SK-N-SH (cell line): ENCODE results near the gene MAMLD1. TPM values are rescaled to one million over a fixed set of nuclear protein-coding genes. Genes with fewer than 3 reads are reported as not detected.

Experiments used
- CTCF ChIA-PET: fragments of 300-600, 350-600 bp; formaldehyde crosslinking; extraction: SDS; loops from one replicate; lab custom pipeline; 2021; lab: Yijun Ruan, JAX
- POLR2A ChIA-PET: fragments of 350-600 bp; sonication (Branson Sonifier 250); formaldehyde crosslinking; extraction: SDS; loops from one replicate; lab custom pipeline; 2020; ENCODE audit warnings: antibody characterized with exemption, inconsistent platforms; lab: Yijun Ruan, JAX
- DNase-seq: peaks from one replicate; pipeline ENCODE4 v3.0.0; 2012
- H2AFZ ChIP-seq: fragments of 200-600 bp; sonication (generic); 2 replicates; pipeline ENCODE4 v1.8.1; 2016; ENCODE audit warnings: antibody characterized with exemption, mild to moderate bottlenecking, low read depth
- H3F3A ChIP-seq: fragments of 200-600 bp; sonication (generic); replicated peaks from 2 replicates; pipeline ENCODE3; 2016; ENCODE audit warnings: antibody characterized with exemption, mild to moderate bottlenecking; ENCODE audit not compliant: insufficient read depth
- H3K27ac ChIP-seq, 2 experiments: fragments of 200-500 bp in 1 of 2; fragments of 200-600 bp in 1 of 2; sonication (Bioruptor generic) in 1 of 2; sonication (generic), shearing (Covaris generic) in 1 of 2; 2 replicates each; pipeline versions ENCODE4 v1.5.1 to v1.6.1; 2014 to 2016; ENCODE audit warnings: low read depth in 2 of 2, inconsistent platforms in 1 of 2, low read length in 1 of 2, mild to moderate bottlenecking in 1 of 2, mixed read lengths in 1 of 2
- H3K27me3 ChIP-seq: fragments of 200-600 bp; sonication (generic), shearing (Covaris generic); 2 replicates; pipeline ENCODE4 v1.6.1; 2016; ENCODE audit warnings: mixed run types; ENCODE audit not compliant: insufficient read depth
- H3K36me3 ChIP-seq, 2 experiments: fragments of 200-500 bp in 1 of 2; fragments of 200-600 bp in 1 of 2; sonication (Bioruptor generic) in 1 of 2; sonication (generic) in 1 of 2; replicated peaks in 1 of 2; 2 replicates each; pipeline versions ENCODE3 to v1.5.1; 2014 to 2016; ENCODE audit warnings: low read length in 1 of 2, mild to moderate bottlenecking in 1 of 2; ENCODE audit not compliant: insufficient read depth in 2 of 2, control insufficient read depth in 1 of 2
- H3K4me1 ChIP-seq, 2 experiments: fragments of 200-500 bp in 1 of 2; fragments of 200-600 bp in 1 of 2; sonication (Bioruptor generic) in 1 of 2; sonication (generic), shearing (Covaris generic) in 1 of 2; 2 replicates each; pipeline versions ENCODE4 v1.5.1 to v1.6.1; 2014 to 2016; ENCODE audit warnings: low read depth in 1 of 2, low read length in 1 of 2, mixed run types in 1 of 2; ENCODE audit not compliant: insufficient read depth in 2 of 2, control insufficient read depth in 1 of 2
- H3K4me2 ChIP-seq: fragments of 200-600 bp; sonication (generic), shearing (Covaris generic); 2 replicates; pipeline ENCODE4 v1.6.1; 2017; ENCODE audit warnings: mixed run types
- H3K4me3 ChIP-seq, 2 experiments: fragments of 200-500 bp in 1 of 2; fragments of 200-600 bp in 1 of 2; sonication (Bioruptor generic) in 1 of 2; sonication (generic), shearing (Covaris generic) in 1 of 2; 2 replicates each; pipeline versions ENCODE4 v1.5.1 to v1.8.1; 2014 to 2016; ENCODE audit warnings: low read depth in 2 of 2, inconsistent platforms in 1 of 2, low read length in 1 of 2, mild to moderate bottlenecking in 1 of 2, mixed read lengths in 1 of 2, moderate library complexity in 1 of 2
- H3K79me2 ChIP-seq: fragments of 200-600 bp; sonication (generic); 2 replicates; pipeline ENCODE4 v1.8.1; 2017; ENCODE audit warnings: mild to moderate bottlenecking; ENCODE audit not compliant: insufficient read depth
- H3K9ac ChIP-seq: fragments of 200-600 bp; sonication (generic); 2 replicates; pipeline ENCODE4 v1.6.1; 2017; ENCODE audit warnings: mixed run types
- H3K9me2 ChIP-seq: fragments of 200-600 bp; sonication (generic); 2 replicates; pipeline ENCODE4 v1.6.1; 2017; ENCODE audit warnings: mixed run types
- H3K9me3 ChIP-seq: fragments of 200-600 bp; sonication (generic); 2 replicates; pipeline ENCODE4 v1.6.1; 2017; ENCODE audit warnings: mixed run types, mild to moderate bottlenecking, moderate library complexity
- H4K20me1 ChIP-seq: fragments of 200-600 bp; sonication (generic); 2 replicates; pipeline ENCODE4 v1.6.1; 2017; ENCODE audit warnings: mild to moderate bottlenecking, mixed run types; ENCODE audit not compliant: insufficient read depth
- CHD2 ChIP-seq: fragments of 150-350 bp; IDR thresholded peaks from 2 replicates; pipeline ENCODE4 v1.6.1; 2018; ENCODE audit warnings: low read length; ENCODE audit not compliant: partially characterized antibody
- EP300 ChIP-seq, 2 experiments: IDR thresholded peaks; 2 replicates each; pipeline versions ENCODE4 v1.4.0 to v1.6.1; 2012; ENCODE audit warnings: borderline replicate concordance in 1 of 2, low read depth in 1 of 2, low read length in 1 of 2
- FOXJ3 ChIP-seq: sonication (generic); formaldehyde crosslinking; IDR thresholded peaks from 2 replicates; pipeline ENCODE4 v1.5.1; 2020; ENCODE audit warnings: mild to moderate bottlenecking, missing genetic modification reagents
- GABPA ChIP-seq: IDR thresholded peaks from 2 replicates; pipeline ENCODE4 v1.4.0; 2012; ENCODE audit warnings: low read depth, mild to moderate bottlenecking
- GATA2 ChIP-seq: sonication (generic); formaldehyde crosslinking; IDR thresholded peaks from 2 replicates; pipeline ENCODE4 v1.5.0; 2020; ENCODE audit warnings: mild to moderate bottlenecking, missing genetic modification reagents
- JUND ChIP-seq: IDR thresholded peaks from 2 replicates; pipeline ENCODE4 v1.4.0; 2012
- MAX ChIP-seq: IDR thresholded peaks from 2 replicates; pipeline ENCODE4 v1.4.0; 2012; ENCODE audit warnings: low read depth
- MEF2A ChIP-seq: IDR thresholded peaks from 2 replicates; pipeline ENCODE4 v1.4.0; 2012; ENCODE audit warnings: low read depth, borderline replicate concordance
- MXI1 ChIP-seq: IDR thresholded peaks from 2 replicates; pipeline ENCODE4 v1.6.1; 2012; ENCODE audit warnings: mild to moderate bottlenecking, low read depth, low read length, improper control_type of control experiment
- NFIC ChIP-seq: IDR thresholded peaks from 2 replicates; pipeline ENCODE4 v1.4.0; 2012; ENCODE audit warnings: borderline replicate concordance
- POLR2AphosphoS5 ChIP-seq: IDR thresholded peaks from 2 replicates; pipeline ENCODE4 v1.6.1; 2012; ENCODE audit warnings: low read depth, low read length
- RAD21 ChIP-seq: IDR thresholded peaks from 2 replicates; pipeline ENCODE4 v1.6.1; 2012; ENCODE audit warnings: mild to moderate bottlenecking, low read length
- RFX5 ChIP-seq: IDR thresholded peaks from 2 replicates; pipeline ENCODE4 v1.6.1; 2012; ENCODE audit warnings: mild to moderate bottlenecking, improper control_type of control experiment, low read length
- RXRA ChIP-seq: IDR thresholded peaks from 2 replicates; pipeline ENCODE4 v1.4.0; 2012; ENCODE audit warnings: low read depth, mild to moderate bottlenecking, borderline replicate concordance
- SIN3A ChIP-seq: IDR thresholded peaks from 2 replicates; pipeline ENCODE4 v1.6.1; 2012; ENCODE audit warnings: low read depth, mild to moderate bottlenecking, low read length, moderate library complexity, borderline replicate concordance
- TAF1 ChIP-seq: IDR thresholded peaks from 2 replicates; pipeline ENCODE4 v1.6.1; 2012; ENCODE audit warnings: low read depth, mild to moderate bottlenecking, low read length, moderate library complexity, borderline replicate concordance
- TCF12 ChIP-seq: IDR thresholded peaks from 2 replicates; pipeline ENCODE4 v1.4.0; 2012
- TEAD4 ChIP-seq: IDR thresholded peaks from 2 replicates; pipeline ENCODE4 v1.4.0; 2012; ENCODE audit warnings: mild to moderate bottlenecking, borderline replicate concordance; ENCODE audit not compliant: insufficient read depth
- USF1 ChIP-seq: IDR thresholded peaks from 2 replicates; pipeline ENCODE4 v1.4.0; 2012; ENCODE audit warnings: low read depth, borderline replicate concordance
- USF2 ChIP-seq: fragments of 150-350 bp; IDR thresholded peaks from 2 replicates; pipeline ENCODE4 v1.6.1; 2017; ENCODE audit warnings: antibody characterized with exemption, low read length, low read depth, borderline replicate concordance
- YY1 ChIP-seq: IDR thresholded peaks from 2 replicates; pipeline ENCODE4 v1.4.0; 2012; ENCODE audit warnings: low read depth, mild to moderate bottlenecking
- whole genome bisulfite sequencing: methylation state at CpG from one replicate; pipeline ENCODE4 v1.1.6; 2017; ENCODE audit warnings: low lambda C conversion rate; 5-methylcytosine and 5-hydroxymethylcytosine counted together
- polyA plus RNA-seq, 3 experiments: library from polyadenylated mRNA; depleted of rRNA; stranded (reverse); fragments of >200 nt; gene quantifications; 2 replicates each; pipeline ENCODE4 v1.2.3, GENCODE V29; 2012

MAMLD1 gene
- polyA plus RNA-seq, 1 of the 3 experiments (the other 2 are of a cell fraction), result 4.4 TPM

GRCh38 chrX:150459196-150459595 lies 96.1 kb downstream of the MAMLD1 start:
- no peaks in the 10 kb centered on the region for H3K9me3 ChIP-seq

GRCh38 chrX:150460063-150460462 lies 96.9 kb downstream of the MAMLD1 start:
- Histone ChIP-seq H3F3A (no peaks in the 10 kb centered on the region), H3K9ac (no peak overlapping the region), H4K20me1 (no peaks in the 10 kb centered on the region), H3K79me2 (no peaks in the 10 kb centered on the region), H3K4me1 (no peaks in the 10 kb centered on the region), H3K4me3 (no peak overlapping the region), H3K4me2 (no peak overlapping the region), H2AFZ (no peak overlapping the region), H3K9me3 (no peaks in the 10 kb centered on the region), H3K36me3 (no peaks in the 10 kb centered on the region), H3K9me2 (no peaks in the 10 kb centered on the region), H3K27ac (no peak overlapping the region), H3K27me3 (no peaks in the 10 kb centered on the region)
- ChIA-PET POLR2A (no interaction called here), CTCF (no interaction called here)
- no peak for DNase-seq
- 33% methylated on average over 1 of the region's 1 CpG for WGBS
- TF ChIP-seq MAX, result no peak
- TF ChIP-seq USF1, result no peak
- no peak for TF ChIP-seq TAF1
- TF ChIP-seq MXI1, result no peak
- no peak for TF ChIP-seq FOXJ3 (CRISPR knock-in tag)
- no peak for TF ChIP-seq RAD21
- TF ChIP-seq EP300 (IDR thresholded peaks at IDR 0.05; ENCODE audit: borderline replicate concordance in 1 of 2, low read depth in 1 of 2, low read length in 1 of 2), result no peak
- TF ChIP-seq SIN3A, result no peak
- no peak for TF ChIP-seq TCF12
- no peak for TF ChIP-seq TEAD4
- no peak for TF ChIP-seq POLR2AphosphoS5
- TF ChIP-seq CHD2, result no peak
- TF ChIP-seq RFX5, result no peak
- TF ChIP-seq MEF2A, result no peak
- TF ChIP-seq YY1, result no peak
- TF ChIP-seq GATA2, result no peak
- no peak for TF ChIP-seq USF2

More at GRCh38 chrX:150459196-150459595, 96.1 kb downstream of the MAMLD1 start:
- no peaks in the 10 kb centered on the region for H3K4me1 ChIP-seq
- no peaks in the 10 kb centered on the region for H4K20me1 ChIP-seq
- H3K4me3 ChIP-seq, result no peak overlapping the region
- H3K36me3 ChIP-seq, result no peaks in the 10 kb centered on the region
- H3K9me2 ChIP-seq, result no peaks in the 10 kb centered on the region
- no peak overlapping the region for H2AFZ ChIP-seq
- ChIA-PET POLR2A (no interaction called here), CTCF (no interaction called here)
- H3F3A ChIP-seq, result no peaks in the 10 kb centered on the region
- H3K9ac ChIP-seq, result no peak overlapping the region
- no peak for TF ChIP-seq RXRA
- TF ChIP-seq GABPA, result no peak
- no peak for TF ChIP-seq JUND
- TF ChIP-seq NFIC, result no peak
- no peak overlapping the region for H3K27ac ChIP-seq
- no peak for DNase-seq
- no peaks in the 10 kb centered on the region for H3K79me2 ChIP-seq
- H3K27me3 ChIP-seq, result no peaks in the 10 kb centered on the region
- H3K4me2 ChIP-seq, result no peak overlapping the region
